HG03521 (cell line): ENCODE data around the gene COBL.

Experiments used
- ATAC-seq: cut with Tn5 transposase; IDR thresholded peaks from one replicate; pipeline ENCODE4 v1.9.1; 2021; ENCODE audit warnings: mild to moderate bottlenecking, moderate library complexity; ENCODE audit not compliant: unreplicated experiment

Gene COBL

GRCh38 chr7:51256209-51256781 is 60.3 kb downstream of the COBL start:
- no peak for ATAC-seq

GRCh38 chr7:51255536-51256208 is 60.9 kb downstream of the COBL start:
- ATAC-seq, result no peak

GRCh38 chr7:51255036-51255435 is 61.6 kb downstream of the COBL start:
- ATAC-seq, result no peak

DNA sequence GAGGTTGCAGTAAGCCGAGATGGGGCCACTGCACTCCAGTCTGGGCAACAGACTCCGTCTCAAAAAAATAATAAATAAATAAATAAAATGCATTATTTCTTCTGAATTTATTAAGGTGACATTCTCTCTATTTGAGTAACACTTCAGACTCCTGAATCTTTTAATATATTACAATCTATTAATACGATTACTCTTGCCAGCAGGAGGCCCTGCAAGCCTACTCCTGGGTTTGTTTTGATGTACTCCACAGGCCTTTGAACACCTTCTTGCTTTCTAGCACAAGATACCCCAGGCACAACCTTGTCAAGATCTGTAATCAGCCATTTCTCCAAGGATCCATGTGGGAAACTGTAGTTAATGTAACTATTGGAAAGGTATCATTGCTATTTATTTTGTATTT is 63.5 kb downstream of the COBL start:
- ATAC-seq, result no peak

DNA sequence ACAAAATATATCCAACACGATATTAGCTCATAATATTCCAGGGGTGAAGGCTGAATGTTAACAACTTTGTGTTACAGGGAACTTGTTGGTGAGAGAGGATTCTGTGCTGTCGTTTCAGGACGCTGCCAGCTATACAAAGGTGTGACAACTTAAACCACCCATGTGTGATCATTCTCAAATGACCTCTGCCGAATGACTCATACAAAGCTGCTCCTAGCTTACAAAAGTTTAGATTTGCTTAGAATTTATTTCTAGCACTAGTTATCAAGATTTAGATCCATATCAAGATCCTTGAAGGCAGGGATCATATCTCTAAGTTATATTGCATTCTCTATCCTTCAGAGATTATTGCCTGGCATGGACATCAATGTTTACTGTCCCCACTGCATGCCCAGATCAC is 65.3 kb downstream of the COBL start:
- no peak for ATAC-seq

GRCh38 chr7:51250512-51250911 is 66.1 kb downstream of the COBL start:
- no peak for ATAC-seq

GRCh38 chr7:51249991-51250390 is 66.6 kb downstream of the COBL start:
- no peak for ATAC-seq

DNA sequence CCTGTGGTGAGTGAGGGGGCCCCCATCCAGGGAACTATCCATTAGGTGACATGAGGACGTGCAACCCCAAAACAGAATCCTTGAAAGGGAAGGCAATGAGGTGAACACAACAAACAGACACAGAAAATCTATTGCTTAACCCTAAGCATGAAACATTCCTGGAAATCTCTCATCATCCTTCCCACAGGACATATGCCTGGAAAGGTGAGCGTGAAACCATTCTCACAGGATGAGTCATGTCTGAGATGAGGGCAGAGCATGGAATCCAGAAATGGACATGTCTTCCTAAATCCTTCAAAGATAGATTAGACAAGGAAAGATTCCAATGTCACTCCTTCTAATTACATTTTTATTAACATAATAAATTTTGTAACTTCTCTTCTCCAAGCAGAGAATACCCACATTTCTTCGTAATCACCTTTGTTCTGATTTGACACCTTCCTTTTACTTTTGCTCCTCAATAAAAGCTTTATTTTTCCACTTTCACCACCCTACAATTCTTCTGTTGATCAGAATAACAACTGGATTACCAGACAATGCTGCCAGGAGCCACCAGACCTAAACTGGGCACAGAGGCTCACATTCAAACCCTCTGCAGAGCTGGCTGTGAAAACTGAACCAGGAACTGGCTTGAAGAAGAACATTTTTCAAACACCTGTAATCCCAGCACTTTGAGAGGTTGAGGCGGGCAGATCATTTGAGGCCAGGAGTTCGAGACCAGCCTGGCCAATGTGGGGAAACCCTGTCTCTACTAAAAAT is 67.2 kb downstream of the COBL start:
- no peak for ATAC-seq

DNA sequence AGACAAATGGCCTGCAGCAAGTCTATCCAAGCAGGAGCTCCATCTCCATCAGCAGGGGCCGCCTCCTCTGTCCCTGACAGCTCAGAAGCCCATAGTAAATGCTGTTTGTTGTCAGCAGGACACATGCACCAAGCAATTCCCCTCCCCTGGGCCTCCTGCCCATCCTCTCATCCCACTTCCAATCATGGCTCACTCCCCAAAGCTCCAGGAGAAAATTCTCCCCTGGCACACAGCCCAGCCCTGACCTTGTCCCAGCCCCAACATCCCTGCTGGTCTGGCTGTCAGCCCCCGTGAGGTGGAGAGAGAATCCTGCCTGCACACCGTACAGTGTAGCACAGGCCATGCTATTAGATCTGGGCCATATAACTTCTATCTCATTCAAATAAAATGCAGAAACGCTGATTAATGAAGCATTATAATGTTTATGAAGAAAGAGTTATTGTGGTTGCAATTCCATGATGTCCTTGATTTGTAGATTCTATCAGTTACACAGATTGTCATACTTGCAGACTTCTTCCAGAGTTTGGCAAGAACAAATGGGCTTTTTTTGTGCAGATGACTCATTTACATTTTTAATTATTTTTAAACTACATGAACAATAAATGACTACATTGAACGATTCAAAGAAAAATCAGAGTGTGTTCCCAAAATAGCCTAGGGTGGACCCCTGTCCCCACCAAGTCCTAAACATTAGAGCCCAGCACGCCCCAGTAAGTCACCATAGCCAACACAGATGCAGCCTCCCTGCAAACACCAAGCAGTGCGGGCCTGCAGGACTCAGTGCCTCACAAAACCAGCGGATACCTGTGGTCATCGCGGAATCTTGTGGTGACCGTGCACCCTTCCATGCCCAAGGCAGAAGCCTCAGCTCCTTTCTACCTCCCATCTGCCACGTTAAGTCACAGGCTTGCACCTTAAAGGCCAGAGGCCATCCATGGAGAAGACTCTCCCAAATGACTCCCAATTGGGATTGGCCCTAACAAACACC is 70.1 kb downstream of the COBL start:
- ATAC-seq, result no peak

DNA sequence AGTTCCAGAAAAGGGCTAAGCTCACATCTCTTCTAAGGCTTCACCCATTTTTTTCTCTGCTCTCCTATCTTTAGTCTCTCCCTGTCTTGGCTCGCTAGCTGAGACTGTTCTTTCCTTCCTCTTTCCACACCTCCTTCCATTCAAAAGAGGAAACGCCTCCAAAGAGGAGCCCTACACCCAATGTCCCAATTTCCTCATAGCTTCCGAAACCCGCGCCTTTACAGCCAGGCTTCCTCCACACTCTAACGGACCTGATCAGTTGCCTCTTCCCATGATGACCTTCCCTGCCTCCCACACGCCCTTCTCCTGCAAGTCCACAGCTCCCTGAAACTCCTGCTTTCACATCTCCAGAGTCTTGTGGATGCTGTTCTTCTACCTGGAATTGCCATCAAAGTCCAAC is 71.7 kb downstream of the COBL start:
- ATAC-seq, result no peak

DNA sequence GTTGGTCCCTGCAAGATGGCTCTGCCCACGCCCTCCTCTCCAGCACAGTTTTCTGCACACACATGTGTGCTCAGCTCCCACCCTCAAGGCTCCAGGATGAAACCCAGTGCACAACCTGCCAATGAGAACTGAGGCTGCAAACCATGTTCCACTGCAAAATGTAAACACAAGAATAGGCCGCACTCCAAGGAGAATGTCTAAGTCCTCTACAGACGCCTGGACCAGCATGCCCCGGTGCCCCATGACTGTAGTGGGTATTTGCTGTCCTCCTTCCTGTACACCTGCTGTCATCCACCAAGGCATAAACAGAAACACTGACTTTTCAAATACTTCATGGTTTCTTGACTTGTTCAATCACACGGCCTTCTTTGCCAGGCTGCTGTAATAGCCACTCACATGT is 72.6 kb downstream of the COBL start:
- ATAC-seq, result no peak

GRCh38 chr7:51243631-51244030 is 73.0 kb downstream of the COBL start:
- ATAC-seq, result no peak

DNA sequence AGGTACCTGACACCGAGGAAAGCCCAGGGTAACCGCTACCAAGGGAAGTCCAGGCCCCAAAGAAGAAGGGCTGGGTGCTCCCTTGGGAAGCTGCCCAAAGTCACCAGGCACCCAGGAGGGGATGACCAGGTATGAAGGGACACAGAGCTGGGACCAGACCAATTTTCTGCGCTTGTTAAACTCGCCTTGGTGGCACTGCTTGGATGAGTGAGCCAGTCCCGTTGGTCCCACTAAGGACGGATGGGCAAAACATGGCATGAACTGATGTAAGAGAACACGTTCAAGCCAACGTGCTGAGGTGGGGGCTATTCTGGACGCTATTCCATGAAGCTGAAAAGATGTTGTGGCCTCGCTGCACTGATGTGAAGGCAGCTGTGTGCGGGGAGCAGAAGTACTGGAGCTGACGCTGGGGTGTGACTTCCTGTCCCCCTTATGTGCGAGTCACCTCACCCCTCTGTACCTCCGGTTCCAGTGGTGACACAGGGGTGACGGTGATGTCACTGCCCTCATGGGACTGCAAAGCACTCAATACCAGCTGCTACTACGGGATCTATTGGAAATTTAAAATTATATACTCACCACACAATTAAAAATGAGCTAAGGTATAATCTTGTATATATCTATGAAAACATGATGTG is 73.6 kb downstream of the COBL start:
- no peak for ATAC-seq

DNA sequence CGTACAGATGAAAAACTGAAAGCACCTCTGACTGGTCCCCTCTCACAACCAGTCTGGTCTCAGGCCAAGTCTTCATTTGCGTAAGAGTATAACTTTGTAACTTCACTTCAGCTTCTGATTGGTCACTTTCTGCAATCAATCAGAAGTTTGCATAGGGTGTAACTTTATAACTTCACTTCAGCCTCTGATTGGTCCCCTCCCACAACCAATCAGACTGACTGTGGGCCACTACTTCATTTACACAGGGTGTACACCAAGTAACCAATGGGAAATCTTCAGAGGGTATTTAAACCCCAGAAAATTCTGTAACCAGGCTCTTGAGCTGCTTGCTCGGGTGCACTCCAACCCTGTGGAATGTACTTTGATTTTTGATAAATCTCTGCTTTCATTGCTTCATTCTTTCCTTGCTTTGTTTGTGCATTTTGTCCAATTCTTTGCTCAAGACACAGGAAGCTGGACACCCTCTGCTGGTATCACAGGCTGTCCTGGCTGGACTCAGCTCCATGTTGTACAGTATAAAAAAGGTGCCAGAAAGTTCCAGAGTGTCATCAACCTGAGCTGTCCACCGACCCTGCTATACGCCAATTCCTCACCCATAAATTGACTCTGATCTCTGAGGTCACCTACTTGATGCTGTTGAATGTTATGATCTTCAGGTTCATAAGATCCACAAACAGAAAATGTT is 74.5 kb downstream of the COBL start:
- no peak for ATAC-seq

GRCh38 chr7:51240868-51241267 is 75.7 kb downstream of the COBL start:
- no peak for ATAC-seq

- ATAC-seq, result no peak
Observed at GRCh38 chr7:51239691-51240090, 76.9 kb downstream of the COBL start.

GRCh38 chr7:51238981-51239495 is 77.6 kb downstream of the COBL start:
- no peak for ATAC-seq

GRCh38 chr7:51237446-51238133 is 79.0 kb downstream of the COBL start:
- ATAC-seq, result no peak

DNA sequence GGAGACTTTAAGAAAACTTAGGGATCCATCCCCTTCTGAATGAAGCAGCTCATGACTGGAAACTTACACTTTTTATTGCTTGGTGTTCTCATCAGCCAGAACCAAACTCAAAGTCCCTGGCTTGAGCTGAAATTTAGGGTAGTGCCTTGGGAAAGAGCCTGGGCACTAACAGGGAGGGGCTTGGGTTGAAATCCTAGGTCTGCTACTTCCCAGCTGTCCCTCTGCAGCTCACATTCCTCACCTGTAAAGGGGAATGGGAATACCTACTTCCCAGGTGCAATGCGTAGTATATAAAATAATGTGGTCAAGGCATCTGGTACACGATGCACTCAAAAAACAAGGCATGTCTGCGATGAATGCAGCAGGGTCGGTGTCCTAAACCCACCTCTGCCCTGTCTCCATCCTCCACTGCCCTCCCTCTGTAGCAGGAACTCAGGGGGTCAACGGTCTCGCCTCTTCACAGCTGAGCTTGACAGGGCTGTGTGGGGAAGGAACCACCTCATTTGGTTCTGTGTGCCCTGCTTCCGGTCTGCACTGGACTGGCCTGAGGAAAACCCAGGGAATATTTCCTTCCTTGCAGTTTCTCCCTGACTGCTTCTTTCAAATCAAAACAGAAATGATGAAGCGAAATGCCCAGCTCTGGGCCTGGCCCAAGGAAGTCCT is 80.0 kb downstream of the COBL start:
- ATAC-seq, result no peak
